ENCODE measurements around the gene NR2F1-AS1.

GRCh38 chr5:93600409-93601070, 19.5 kb upstream of the NR2F1-AS1 start:
- TF ChIP-seq CTCF (conservative IDR thresholded peaks at IDR 0.05; ENCODE audit: low read depth, low read length) (no peak), CEBPB (IDR thresholded peaks at IDR 0.05; ENCODE audit: low read depth, low read length) (peak; percentile 25; the same call in 1 of the 2 replicates)

Measured in IMR-90 (cell line).